HuH-7 (cell line): Measurements from ENCODE around the gene NSUN6.

Experiments used
- DNase-seq: peaks from one replicate; pipeline ENCODE4 v3.0.0; 2011; ENCODE audit warnings: low spot score

The NSUN6 gene

DNA sequence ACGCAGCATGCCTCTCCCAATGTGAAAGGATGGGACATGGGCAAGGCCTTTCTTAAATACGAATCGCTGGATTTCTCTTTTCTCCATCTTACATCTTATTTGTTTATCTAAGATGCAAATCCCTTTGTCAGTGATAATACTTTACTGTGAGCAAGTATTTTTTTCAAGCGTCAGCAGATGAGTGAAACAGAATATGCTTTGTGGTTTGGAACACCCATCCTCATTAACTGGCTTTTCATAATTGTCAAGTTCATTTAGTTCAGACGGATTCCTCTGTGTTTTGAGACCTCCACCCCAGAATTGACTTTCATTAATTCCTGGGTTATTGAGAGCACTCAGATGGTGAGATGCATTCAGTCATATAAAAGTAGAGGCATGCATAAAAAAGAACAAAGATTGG lies 149.8 kb downstream of the NSUN6 start:
- no peak for DNase-seq

GRCh38 chr10:18501198-18501597 lies 150.2 kb downstream of the NSUN6 start:
- DNase-seq = no peak

DNA sequence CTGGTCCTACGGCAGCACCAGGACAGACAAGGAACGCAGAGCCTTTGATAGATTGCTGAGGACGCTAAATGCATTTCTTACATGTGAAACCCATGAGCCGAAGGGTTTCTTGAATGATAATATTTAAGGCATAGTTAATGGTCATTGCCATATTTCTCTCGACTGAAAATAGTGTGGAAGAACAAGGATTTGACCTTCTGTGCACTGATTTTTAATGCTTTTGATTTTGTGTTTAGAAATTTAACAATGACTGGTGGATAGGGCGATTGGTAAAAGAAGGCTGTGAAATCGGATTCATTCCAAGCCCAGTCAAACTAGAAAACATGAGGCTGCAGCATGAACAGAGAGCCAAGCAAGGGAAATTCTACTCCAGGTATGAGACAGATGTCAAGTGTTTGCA lies 150.8 kb downstream of the NSUN6 start:
- DNase-seq = no peak

GRCh38 chr10:18498998-18499397 lies 152.4 kb downstream of the NSUN6 start:
- no peak for DNase-seq

DNA sequence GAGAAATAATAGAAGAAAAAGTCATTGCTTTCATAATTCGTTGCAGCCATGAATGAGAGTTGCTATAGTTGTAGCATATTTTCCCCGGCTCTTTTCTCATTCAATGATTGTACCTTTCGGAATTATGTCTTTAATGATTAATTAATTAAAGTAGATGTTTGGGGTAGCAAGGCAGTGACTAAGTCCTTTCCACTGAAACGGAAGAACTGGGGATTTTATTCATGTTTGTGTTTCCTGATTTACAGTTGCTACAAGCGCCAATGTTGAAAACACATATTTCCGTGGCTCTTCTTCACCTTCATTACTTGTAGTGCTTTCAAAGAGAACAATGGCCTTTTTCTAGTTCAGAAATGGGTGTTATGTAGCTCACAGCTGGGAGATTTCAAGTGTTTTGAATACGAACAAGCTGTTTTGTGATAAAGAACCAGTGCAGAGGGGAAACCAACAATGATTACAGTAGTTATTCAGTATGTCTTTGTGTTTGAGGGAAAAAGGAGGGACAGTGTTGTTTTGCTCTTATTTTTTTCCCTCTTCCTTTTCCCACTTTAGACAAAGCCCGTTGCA lies 153.5 kb downstream of the NSUN6 start:
- DNase-seq = no peak
